Activated T-helper 1 cell treated with Interleukin-2 at 50 U/mL for 16 hours (primary cell): Measurements from ENCODE around the gene AP1M1.

Experiments used
- DNase-seq: peaks from one replicate; pipeline ENCODE4 v3.0.0-alpha.2; 2020; ENCODE audit warnings: low read depth

AP1M1 gene

GRCh38 chr19:16185123-16185767, 12.5 kb upstream of the AP1M1 start, which contains the start of gene FAM32A:
FAM32A (plus strand) TSS chr19:16185410; CDS start chr19:16185443, 33 bp downstream.
- peak; percentile 99 for DNase-seq

GRCh38 chr19:16185768-16186123, 12.0 kb upstream of the AP1M1 start:
- peak; percentile 21 for DNase-seq

GRCh38 chr19:16188521-16188920, 9.2 kb upstream of the AP1M1 start:
- DNase-seq = no peak

- DNase-seq = no peak
Measured at GRCh38 chr19:16190198-16190597, 7.5 kb upstream of the AP1M1 start.

GRCh38 chr19:16190736-16191135, 7.0 kb upstream of the AP1M1 start:
- no peak for DNase-seq

GRCh38 chr19:16191216-16191908, 6.3 kb upstream of the AP1M1 start:
- no peak for DNase-seq

GRCh38 chr19:16193466-16193865, 4.2 kb upstream of the AP1M1 start:
- no peak for DNase-seq

GRCh38 chr19:16197188-16197621, 506 bp upstream of the AP1M1 start:
- no peak for DNase-seq

GRCh38 chr19:16198370-16198651, 600 bp downstream of the AP1M1 start:
- no peak for DNase-seq

GRCh38 chr19:16199275-16199932, 1.7 kb downstream of the AP1M1 start:
- DNase-seq = no peak

- DNase-seq = no peak
Measured at GRCh38 chr19:16200038-16201010, 2.6 kb downstream of the AP1M1 start.

GRCh38 chr19:16201011-16201391, 3.3 kb downstream of the AP1M1 start:
- no peak for DNase-seq

GRCh38 chr19:16202320-16203255, 4.9 kb downstream of the AP1M1 start:
- no peak for DNase-seq

GRCh38 chr19:16203256-16204004, 5.7 kb downstream of the AP1M1 start:
- no peak for DNase-seq

- DNase-seq = no peak
Measured at GRCh38 chr19:16204005-16204294, 6.2 kb downstream of the AP1M1 start.

- DNase-seq = no peak
Measured at GRCh38 chr19:16205205-16206045, 7.7 kb downstream of the AP1M1 start.

GRCh38 chr19:16206046-16206605, 8.4 kb downstream of the AP1M1 start:
- DNase-seq = no peak

- DNase-seq = no peak
Measured at GRCh38 chr19:16206637-16207036, 8.9 kb downstream of the AP1M1 start.

GRCh38 chr19:16207063-16207462, 9.4 kb downstream of the AP1M1 start:
- DNase-seq = no peak
